Hepatic stellate cell (primary cell): ENCODE data around the gene IGF2.

ENCODE experiments used
- DNase-seq: peaks from one replicate; pipeline ENCODE4 v3.0.0; 2011; ENCODE audit warnings: low spot score

IGF2 gene

GRCh38 chr11:2153581-2154194 lies 14.5 kb upstream of the IGF2 start:
- DNase-seq, result no peak

- peak; percentile 88 for DNase-seq
These were observed 12.5 kb upstream of the IGF2 start for GRCh38 chr11:2151500-2152257.

GRCh38 chr11:2149864-2150847 lies 11.0 kb upstream of the IGF2 start:
- DNase-seq, result peak; percentile 70

GRCh38 chr11:2149460-2149859 lies 10.3 kb upstream of the IGF2 start:
- DNase-seq, result no peak

GRCh38 chr11:2148595-2148994 lies 9.4 kb upstream of the IGF2 start:
- DNase-seq, result no peak

GRCh38 chr11:2147391-2147790 lies 8.2 kb upstream of the IGF2 start:
- DNase-seq, result no peak

GRCh38 chr11:2146051-2146450 lies 6.9 kb upstream of the IGF2 start:
- no peak for DNase-seq

- no peak for DNase-seq
These were observed 5.5 kb upstream of the IGF2 start for GRCh38 chr11:2144544-2145248.

- no peak for DNase-seq
These were observed 4.8 kb upstream of the IGF2 start for GRCh38 chr11:2143799-2144543.

GRCh38 chr11:2143477-2143798 lies 4.2 kb upstream of the IGF2 start:
- DNase-seq, result no peak

GRCh38 chr11:2142762-2143202 lies 3.6 kb upstream of the IGF2 start:
- peak; percentile 53 for DNase-seq

- DNase-seq, result peak; percentile 82
These were observed 3.1 kb upstream of the IGF2 start for GRCh38 chr11:2142300-2142759.

- DNase-seq, result no peak
These were observed 1.5 kb upstream of the IGF2 start for GRCh38 chr11:2140411-2141400.

GRCh38 chr11:2139621-2140337 lies 590 bp upstream of the IGF2 start:
- DNase-seq, result no peak

- peak; percentile 71 for DNase-seq
These were observed 612 bp downstream of the IGF2 start for GRCh38 chr11:2138431-2139122.

GRCh38 chr11:2138068-2138430 lies 1.1 kb downstream of the IGF2 start:
- peak; percentile 44 for DNase-seq

- peak; percentile 99 for DNase-seq
These were observed 1.8 kb downstream of the IGF2 start for GRCh38 chr11:2137202-2138067.

- DNase-seq, result no peak
These were observed 2.3 kb downstream of the IGF2 start for GRCh38 chr11:2136952-2137201.
